H1 (cell line): ENCODE data around the gene CELF2. TPM values are rescaled to one million over a fixed set of nuclear protein-coding genes. Genes with fewer than 3 reads are reported as not detected.

Experiments used
- BRCA1 ChIP-seq: IDR thresholded peaks from 2 replicates; pipeline ENCODE4 v1.6.1; 2012; ENCODE audit warnings: low read depth, low read length, improper control_type of control experiment
- KDM4A ChIP-seq: IDR thresholded peaks from one replicate; pipeline ENCODE4 v1.7.1; 2012; ENCODE audit warnings: low read depth, mild to moderate bottlenecking, moderate library complexity, low read length, inconsistent platforms; ENCODE audit not compliant: severe bottlenecking
- POLR2A ChIP-seq, 2 experiments: IDR thresholded peaks; 1 replicate in 1 of 2; 2 replicates in 1 of 2; pipeline ENCODE4 v1.6.1; 2011; ENCODE audit warnings: low read depth in 2 of 2, low read length in 2 of 2, mild to moderate bottlenecking in 2 of 2; ENCODE audit errors: control extremely low read depth in 1 of 2
- POU5F1 ChIP-seq: IDR thresholded peaks from 2 replicates; pipeline ENCODE4 v1.6.1; 2011; ENCODE audit warnings: low read depth, mild to moderate bottlenecking, low read length, moderate library complexity
- SP2 ChIP-seq: IDR thresholded peaks from 2 replicates; pipeline ENCODE4 v1.6.1; 2012; ENCODE audit warnings: mild to moderate bottlenecking, low read length, inconsistent platforms
- TBP ChIP-seq: IDR thresholded peaks from 2 replicates; pipeline ENCODE4 v1.6.1; 2011; ENCODE audit warnings: low read depth, low read length, improper control_type of control experiment
- polyA plus RNA-seq, 7 experiments: library from polyadenylated mRNA; depleted of rRNA in 3 of 7; stranded (reverse) in 5 of 7; unstranded in 2 of 7; fragments of >200 nt in 5 of 7; fragments of 200-250 nt in 2 of 7; gene quantifications; 1 replicate in 5 of 7; 2 replicates in 1 of 7; 4 replicates in 1 of 7; pipeline versions ENCODE4 v1.2.1 to v1.2.3, GENCODE V29; 2011 to 2013; ENCODE audit warnings: missing spikeins in 2 of 7, mixed read lengths in 2 of 7
- total RNA-seq: library from RNA; stranded (reverse); fragmentation: NEBNext Ultra II Directional; extraction: Animal tissue kit (Norgen Biotek cat#: 25700); gene quantifications from 2 replicates; pipeline ENCODE4 v1.2.1, GENCODE V29; 2021
- TF ChIP-seq, protein P1 (sequence below): fragments of 300-600 bp; sonication (generic); IDR thresholded peaks from 2 replicates; pipeline ENCODE4 v1.7.1; 2012; ENCODE audit warnings: low read length, moderate library complexity, mild to moderate bottlenecking, inconsistent platforms; ENCODE audit not compliant: insufficient replicate concordance
- TF ChIP-seq, protein P2 (sequence below): IDR thresholded peaks from 2 replicates; pipeline ENCODE4 v1.6.1; 2012; ENCODE audit warnings: low read length, inconsistent platforms
- TF ChIP-seq, protein P3 (sequence below): IDR thresholded peaks from 2 replicates; pipeline ENCODE4 v1.6.1; 2011; ENCODE audit warnings: low read length, improper control_type of control experiment

The CELF2 gene
- total and polyA plus RNA-seq, 2 of the 8 experiments (the other 6 are each of a cell fraction or from before 2014, with no cell fraction given) = 18.3 to 22.7 TPM

DNA sequence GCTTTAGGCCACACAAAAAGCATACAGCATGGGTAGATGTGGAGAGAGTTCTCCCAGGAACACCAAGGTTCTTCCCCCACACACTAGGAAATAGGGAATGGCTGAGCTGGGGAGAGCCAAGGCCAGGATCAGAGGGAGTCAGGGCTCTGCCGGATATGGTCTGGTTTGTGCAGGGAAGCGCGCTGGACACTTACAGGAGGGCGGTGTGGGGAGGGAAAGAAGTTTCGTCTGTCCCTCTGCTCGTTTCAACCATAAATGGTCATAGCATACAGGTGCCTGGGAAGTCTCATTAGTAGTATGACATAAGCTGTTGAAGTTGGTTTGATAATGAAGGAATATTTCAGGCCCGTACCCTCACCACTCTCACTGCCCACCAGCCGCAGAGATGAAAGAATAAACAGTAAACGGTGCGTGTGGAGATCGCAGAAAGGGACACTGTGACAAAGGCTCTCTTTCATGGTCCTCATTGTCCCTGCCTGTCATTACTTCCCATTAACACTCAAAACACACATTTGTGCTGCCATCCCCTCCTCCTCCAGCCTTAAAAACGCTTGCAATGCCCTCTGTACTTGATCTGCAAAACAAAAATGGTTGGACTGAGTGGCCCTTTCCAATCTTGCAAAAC, 207.2 kb downstream of the CELF2 start (continued):
- TF ChIP-seq, protein P1, sequence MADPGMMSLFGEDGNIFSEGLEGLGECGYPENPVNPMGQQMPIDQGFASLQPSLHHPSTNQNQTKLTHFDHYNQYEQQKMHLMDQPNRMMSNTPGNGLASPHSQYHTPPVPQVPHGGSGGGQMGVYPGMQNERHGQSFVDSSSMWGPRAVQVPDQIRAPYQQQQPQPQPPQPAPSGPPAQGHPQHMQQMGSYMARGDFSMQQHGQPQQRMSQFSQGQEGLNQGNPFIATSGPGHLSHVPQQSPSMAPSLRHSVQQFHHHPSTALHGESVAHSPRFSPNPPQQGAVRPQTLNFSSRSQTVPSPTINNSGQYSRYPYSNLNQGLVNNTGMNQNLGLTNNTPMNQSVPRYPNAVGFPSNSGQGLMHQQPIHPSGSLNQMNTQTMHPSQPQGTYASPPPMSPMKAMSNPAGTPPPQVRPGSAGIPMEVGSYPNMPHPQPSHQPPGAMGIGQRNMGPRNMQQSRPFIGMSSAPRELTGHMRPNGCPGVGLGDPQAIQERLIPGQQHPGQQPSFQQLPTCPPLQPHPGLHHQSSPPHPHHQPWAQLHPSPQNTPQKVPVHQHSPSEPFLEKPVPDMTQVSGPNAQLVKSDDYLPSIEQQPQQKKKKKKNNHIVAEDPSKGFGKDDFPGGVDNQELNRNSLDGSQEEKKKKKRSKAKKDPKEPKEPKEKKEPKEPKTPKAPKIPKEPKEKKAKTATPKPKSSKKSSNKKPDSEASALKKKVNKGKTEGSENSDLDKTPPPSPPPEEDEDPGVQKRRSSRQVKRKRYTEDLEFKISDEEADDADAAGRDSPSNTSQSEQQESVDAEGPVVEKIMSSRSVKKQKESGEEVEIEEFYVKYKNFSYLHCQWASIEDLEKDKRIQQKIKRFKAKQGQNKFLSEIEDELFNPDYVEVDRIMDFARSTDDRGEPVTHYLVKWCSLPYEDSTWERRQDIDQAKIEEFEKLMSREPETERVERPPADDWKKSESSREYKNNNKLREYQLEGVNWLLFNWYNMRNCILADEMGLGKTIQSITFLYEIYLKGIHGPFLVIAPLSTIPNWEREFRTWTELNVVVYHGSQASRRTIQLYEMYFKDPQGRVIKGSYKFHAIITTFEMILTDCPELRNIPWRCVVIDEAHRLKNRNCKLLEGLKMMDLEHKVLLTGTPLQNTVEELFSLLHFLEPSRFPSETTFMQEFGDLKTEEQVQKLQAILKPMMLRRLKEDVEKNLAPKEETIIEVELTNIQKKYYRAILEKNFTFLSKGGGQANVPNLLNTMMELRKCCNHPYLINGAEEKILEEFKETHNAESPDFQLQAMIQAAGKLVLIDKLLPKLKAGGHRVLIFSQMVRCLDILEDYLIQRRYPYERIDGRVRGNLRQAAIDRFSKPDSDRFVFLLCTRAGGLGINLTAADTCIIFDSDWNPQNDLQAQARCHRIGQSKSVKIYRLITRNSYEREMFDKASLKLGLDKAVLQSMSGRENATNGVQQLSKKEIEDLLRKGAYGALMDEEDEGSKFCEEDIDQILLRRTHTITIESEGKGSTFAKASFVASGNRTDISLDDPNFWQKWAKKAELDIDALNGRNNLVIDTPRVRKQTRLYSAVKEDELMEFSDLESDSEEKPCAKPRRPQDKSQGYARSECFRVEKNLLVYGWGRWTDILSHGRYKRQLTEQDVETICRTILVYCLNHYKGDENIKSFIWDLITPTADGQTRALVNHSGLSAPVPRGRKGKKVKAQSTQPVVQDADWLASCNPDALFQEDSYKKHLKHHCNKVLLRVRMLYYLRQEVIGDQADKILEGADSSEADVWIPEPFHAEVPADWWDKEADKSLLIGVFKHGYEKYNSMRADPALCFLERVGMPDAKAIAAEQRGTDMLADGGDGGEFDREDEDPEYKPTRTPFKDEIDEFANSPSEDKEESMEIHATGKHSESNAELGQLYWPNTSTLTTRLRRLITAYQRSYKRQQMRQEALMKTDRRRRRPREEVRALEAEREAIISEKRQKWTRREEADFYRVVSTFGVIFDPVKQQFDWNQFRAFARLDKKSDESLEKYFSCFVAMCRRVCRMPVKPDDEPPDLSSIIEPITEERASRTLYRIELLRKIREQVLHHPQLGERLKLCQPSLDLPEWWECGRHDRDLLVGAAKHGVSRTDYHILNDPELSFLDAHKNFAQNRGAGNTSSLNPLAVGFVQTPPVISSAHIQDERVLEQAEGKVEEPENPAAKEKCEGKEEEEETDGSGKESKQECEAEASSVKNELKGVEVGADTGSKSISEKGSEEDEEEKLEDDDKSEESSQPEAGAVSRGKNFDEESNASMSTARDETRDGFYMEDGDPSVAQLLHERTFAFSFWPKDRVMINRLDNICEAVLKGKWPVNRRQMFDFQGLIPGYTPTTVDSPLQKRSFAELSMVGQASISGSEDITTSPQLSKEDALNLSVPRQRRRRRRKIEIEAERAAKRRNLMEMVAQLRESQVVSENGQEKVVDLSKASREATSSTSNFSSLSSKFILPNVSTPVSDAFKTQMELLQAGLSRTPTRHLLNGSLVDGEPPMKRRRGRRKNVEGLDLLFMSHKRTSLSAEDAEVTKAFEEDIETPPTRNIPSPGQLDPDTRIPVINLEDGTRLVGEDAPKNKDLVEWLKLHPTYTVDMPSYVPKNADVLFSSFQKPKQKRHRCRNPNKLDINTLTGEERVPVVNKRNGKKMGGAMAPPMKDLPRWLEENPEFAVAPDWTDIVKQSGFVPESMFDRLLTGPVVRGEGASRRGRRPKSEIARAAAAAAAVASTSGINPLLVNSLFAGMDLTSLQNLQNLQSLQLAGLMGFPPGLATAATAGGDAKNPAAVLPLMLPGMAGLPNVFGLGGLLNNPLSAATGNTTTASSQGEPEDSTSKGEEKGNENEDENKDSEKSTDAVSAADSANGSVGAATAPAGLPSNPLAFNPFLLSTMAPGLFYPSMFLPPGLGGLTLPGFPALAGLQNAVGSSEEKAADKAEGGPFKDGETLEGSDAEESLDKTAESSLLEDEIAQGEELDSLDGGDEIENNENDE = no peak
- TF ChIP-seq KDM4A = no peak
- TF ChIP-seq, protein P2, sequence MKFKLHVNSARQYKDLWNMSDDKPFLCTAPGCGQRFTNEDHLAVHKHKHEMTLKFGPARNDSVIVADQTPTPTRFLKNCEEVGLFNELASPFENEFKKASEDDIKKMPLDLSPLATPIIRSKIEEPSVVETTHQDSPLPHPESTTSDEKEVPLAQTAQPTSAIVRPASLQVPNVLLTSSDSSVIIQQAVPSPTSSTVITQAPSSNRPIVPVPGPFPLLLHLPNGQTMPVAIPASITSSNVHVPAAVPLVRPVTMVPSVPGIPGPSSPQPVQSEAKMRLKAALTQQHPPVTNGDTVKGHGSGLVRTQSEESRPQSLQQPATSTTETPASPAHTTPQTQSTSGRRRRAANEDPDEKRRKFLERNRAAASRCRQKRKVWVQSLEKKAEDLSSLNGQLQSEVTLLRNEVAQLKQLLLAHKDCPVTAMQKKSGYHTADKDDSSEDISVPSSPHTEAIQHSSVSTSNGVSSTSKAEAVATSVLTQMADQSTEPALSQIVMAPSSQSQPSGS = no peak
- TF ChIP-seq TBP = no peak
- no peak for TF ChIP-seq BRCA1
- TF ChIP-seq SP2 = no peak
- no peak for TF ChIP-seq POU5F1
- TF ChIP-seq POLR2A (IDR thresholded peaks at IDR 0.05; ENCODE audit: control extremely low read depth in 1 of 2, low read depth in 2 of 2, low read length in 2 of 2) = no peak
- TF ChIP-seq, protein P3, sequence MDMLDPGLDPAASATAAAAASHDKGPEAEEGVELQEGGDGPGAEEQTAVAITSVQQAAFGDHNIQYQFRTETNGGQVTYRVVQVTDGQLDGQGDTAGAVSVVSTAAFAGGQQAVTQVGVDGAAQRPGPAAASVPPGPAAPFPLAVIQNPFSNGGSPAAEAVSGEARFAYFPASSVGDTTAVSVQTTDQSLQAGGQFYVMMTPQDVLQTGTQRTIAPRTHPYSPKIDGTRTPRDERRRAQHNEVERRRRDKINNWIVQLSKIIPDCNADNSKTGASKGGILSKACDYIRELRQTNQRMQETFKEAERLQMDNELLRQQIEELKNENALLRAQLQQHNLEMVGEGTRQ = no peak
